ENCODE results near the gene TIMP2.

Gene TIMP2

GRCh38 chr17:78934681-78935418 is 9.7 kb upstream of the TIMP2 start:
- Histone ChIP-seq H4K20me1 (ENCODE audit: control insufficient read depth, insufficient read depth, low read depth, low read length) (no peaks in the 10 kb centered on the region), H3K27me3 (ENCODE audit: control insufficient read depth, low read length) (peaks cover 14% of the 10 kb centered on the region; the same call in 1 of the 2 replicates), H3K4me2 (ENCODE audit: low read length) (no peak overlapping the region)

GRCh38 chr17:78933959-78934568 is 8.9 kb upstream of the TIMP2 start:
- Histone ChIP-seq H3K4me2 (ENCODE audit: low read length) (no peak overlapping the region), H4K20me1 (ENCODE audit: control insufficient read depth, insufficient read depth, low read depth, low read length) (no peaks in the 10 kb centered on the region), H3F3A (ENCODE audit: control insufficient read depth, insufficient read depth) (no peaks in the 10 kb centered on the region), H3K79me2 (ENCODE audit: control insufficient read depth, low read length) (no peaks in the 10 kb centered on the region), H3K27ac (ENCODE audit: low read depth, low read length) (no peak overlapping the region), H3K27me3 (ENCODE audit: control insufficient read depth, low read length) (peaks cover 14% of the 10 kb centered on the region; the same call in 1 of the 2 replicates), H3K9me3 (ENCODE audit: control insufficient read depth, insufficient read depth, low read length) (no peaks in the 10 kb centered on the region), H3K4me3 (ENCODE audit: low read length) (no peak overlapping the region), H3K36me3 (ENCODE audit: control insufficient read depth, low read length) (no peaks in the 10 kb centered on the region), H3K4me1 (ENCODE audit: control insufficient read depth, low read length) (no peaks in the 10 kb centered on the region), H3K9me2 (replicated peaks; ENCODE audit: control insufficient read depth, low read length) (no peaks in the 10 kb centered on the region)
- TF ChIP-seq CTCF (IDR thresholded peaks at IDR 0.05; ENCODE audit: low read depth, low read length, poor library complexity, severe bottlenecking), result no peak
- TF ChIP-seq EZH2phosphoT487 (IDR thresholded peaks at IDR 0.05; ENCODE audit: borderline replicate concordance, low read length), result no peak

More at GRCh38 chr17:78934681-78935418, 9.7 kb upstream of the TIMP2 start:
- Histone ChIP-seq H3K9me2 (replicated peaks; ENCODE audit: control insufficient read depth, low read length) (no peaks in the 10 kb centered on the region), H3K36me3 (ENCODE audit: control insufficient read depth, low read length) (no peaks in the 10 kb centered on the region), H3K27ac (ENCODE audit: low read depth, low read length) (no peak overlapping the region), H3F3A (ENCODE audit: control insufficient read depth, insufficient read depth) (no peaks in the 10 kb centered on the region), H3K79me2 (ENCODE audit: control insufficient read depth, low read length) (no peaks in the 10 kb centered on the region), H3K4me3 (ENCODE audit: low read length) (no peak overlapping the region), H3K9me3 (ENCODE audit: control insufficient read depth, insufficient read depth, low read length) (no peaks in the 10 kb centered on the region), H3K4me1 (ENCODE audit: control insufficient read depth, low read length) (no peaks in the 10 kb centered on the region)
- TF ChIP-seq EZH2phosphoT487 (IDR thresholded peaks at IDR 0.05; ENCODE audit: borderline replicate concordance, low read length) (no peak), CTCF (IDR thresholded peaks at IDR 0.05; ENCODE audit: low read depth, low read length, poor library complexity, severe bottlenecking) (no peak)

- Histone ChIP-seq H3K4me3 (ENCODE audit: low read length) (no peak overlapping the region), H3K9me2 (replicated peaks; ENCODE audit: control insufficient read depth, low read length) (no peaks in the 10 kb centered on the region), H3K27me3 (ENCODE audit: control insufficient read depth, low read length) (peaks cover 14% of the 10 kb centered on the region; the same call in 1 of the 2 replicates), H3K79me2 (ENCODE audit: control insufficient read depth, low read length) (no peaks in the 10 kb centered on the region), H3K36me3 (ENCODE audit: control insufficient read depth, low read length) (no peaks in the 10 kb centered on the region), H3K9me3 (ENCODE audit: control insufficient read depth, insufficient read depth, low read length) (no peaks in the 10 kb centered on the region), H3F3A (ENCODE audit: control insufficient read depth, insufficient read depth) (no peaks in the 10 kb centered on the region), H3K27ac (ENCODE audit: low read depth, low read length) (no peak overlapping the region), H3K4me2 (ENCODE audit: low read length) (no peak overlapping the region), H4K20me1 (ENCODE audit: control insufficient read depth, insufficient read depth, low read depth, low read length) (no peaks in the 10 kb centered on the region), H3K4me1 (ENCODE audit: control insufficient read depth, low read length) (no peaks in the 10 kb centered on the region)
- TF ChIP-seq CTCF (IDR thresholded peaks at IDR 0.05; ENCODE audit: low read depth, low read length, poor library complexity, severe bottlenecking), result no peak
Observed at GRCh38 chr17:78933025-78933958, 8.1 kb upstream of the TIMP2 start.

All from DOHH2 (cell line).